H9 (cell line): ENCODE results near the gene UNK. TPM values are rescaled to one million over a fixed set of nuclear protein-coding genes. Genes with fewer than 3 reads are reported as not detected.

ENCODE experiments used
- DNase-seq: peaks from one replicate; pipeline ENCODE4 v3.0.0-alpha.2; 2017
- H2AFZ ChIP-seq: one replicate; pipeline ENCODE4 v1.6.1; 2013; ENCODE audit warnings: mild to moderate bottlenecking, low read length, control low read depth, moderate library complexity
- H2AK5ac ChIP-seq: 2 replicates; pipeline ENCODE4 v1.6.1; 2013; ENCODE audit warnings: low read length, control low read depth, mixed read lengths; ENCODE audit not compliant: insufficient read length
- H2BK120ac ChIP-seq: one replicate; pipeline ENCODE4 v1.6.1; 2013; ENCODE audit warnings: low read depth, mild to moderate bottlenecking, low read length, control low read depth, inconsistent platforms; ENCODE audit not compliant: poor library complexity, severe bottlenecking
- H2BK12ac ChIP-seq: 2 replicates; pipeline ENCODE4 v1.6.1; 2013; ENCODE audit warnings: low read length, control low read depth, mixed read lengths, low read depth; ENCODE audit not compliant: insufficient read length
- H2BK15ac ChIP-seq: 2 replicates; pipeline ENCODE4 v1.6.1; 2013; ENCODE audit warnings: low read depth, low read length, control low read depth
- H2BK20ac ChIP-seq: one replicate; pipeline ENCODE4 v1.6.1; 2013; ENCODE audit warnings: low read depth, mild to moderate bottlenecking, low read length, control low read depth, inconsistent platforms; ENCODE audit not compliant: poor library complexity, severe bottlenecking
- H2BK5ac ChIP-seq: 2 replicates; pipeline ENCODE4 v1.6.1; 2013; ENCODE audit warnings: low read length, control low read depth, mixed read lengths; ENCODE audit not compliant: insufficient read length
- H3K14ac ChIP-seq: 2 replicates; pipeline ENCODE4 v1.6.1; 2013; ENCODE audit warnings: low read length, control low read depth; ENCODE audit not compliant: insufficient read depth
- H3K18ac ChIP-seq: 2 replicates; pipeline ENCODE4 v1.6.1; 2013; ENCODE audit warnings: low read depth, mild to moderate bottlenecking, mixed read lengths, low read length, control low read depth; ENCODE audit not compliant: insufficient read length
- H3K23ac ChIP-seq: 2 replicates; pipeline ENCODE4 v1.6.1; 2013; ENCODE audit warnings: low read length, control low read depth, mixed read lengths, low read depth; ENCODE audit not compliant: insufficient read length
- H3K23me2 ChIP-seq: 2 replicates; pipeline ENCODE4 v1.6.1; 2013; ENCODE audit warnings: low read depth, mild to moderate bottlenecking, mixed read lengths, low read length, control low read depth; ENCODE audit not compliant: insufficient read length, poor library complexity, severe bottlenecking
- H3K27ac ChIP-seq: 2 replicates; pipeline ENCODE4 v1.5.1; 2013; ENCODE audit warnings: low read length, control low read depth, mixed read lengths, low read depth; ENCODE audit not compliant: insufficient read length
- H3K27me3 ChIP-seq: 2 replicates; pipeline ENCODE4 v1.6.1; 2013; ENCODE audit warnings: low read length, control low read depth, inconsistent platforms; ENCODE audit not compliant: insufficient read depth
- H3K4ac ChIP-seq: 2 replicates; pipeline ENCODE4 v1.6.1; 2013; ENCODE audit warnings: low read depth, mild to moderate bottlenecking, control low read depth, inconsistent platforms, low read length, moderate library complexity
- H3K4me1 ChIP-seq: 2 replicates; pipeline ENCODE4 v1.6.1; 2013; ENCODE audit warnings: low read length, control low read depth, inconsistent platforms; ENCODE audit not compliant: insufficient read depth
- H3K4me2 ChIP-seq: 2 replicates; pipeline ENCODE4 v1.6.1; 2013; ENCODE audit warnings: low read length, control low read depth, mixed read lengths; ENCODE audit not compliant: insufficient read length, insufficient read depth
- H3K56ac ChIP-seq: 2 replicates; pipeline ENCODE4 v1.6.1; 2013; ENCODE audit warnings: low read depth, mild to moderate bottlenecking, mixed read lengths, low read length, control low read depth; ENCODE audit not compliant: insufficient read length
- H3K79me1 ChIP-seq: 2 replicates; pipeline ENCODE4 v1.6.1; 2013; ENCODE audit warnings: low read depth, mild to moderate bottlenecking, moderate library complexity, low read length, control low read depth, inconsistent platforms; ENCODE audit not compliant: insufficient read depth, poor library complexity, severe bottlenecking
- H3K79me2 ChIP-seq: 2 replicates; pipeline ENCODE4 v1.6.1; 2013; ENCODE audit warnings: low read length, control low read depth, inconsistent platforms; ENCODE audit not compliant: insufficient read depth
- H3K9ac ChIP-seq: 2 replicates; pipeline ENCODE4 v1.6.1; 2013; ENCODE audit warnings: low read length, control low read depth, mixed read lengths; ENCODE audit not compliant: insufficient read length; ENCODE audit errors: extremely low read depth
- H3K9me3 ChIP-seq: one replicate; pipeline ENCODE4 v1.6.1; 2013; ENCODE audit warnings: low read depth, low read length, inconsistent platforms; ENCODE audit not compliant: control insufficient read depth
- H3T11ph ChIP-seq: one replicate; pipeline ENCODE4 v1.6.1; 2013; ENCODE audit warnings: mild to moderate bottlenecking, low read length, control low read depth, inconsistent platforms
- H4K20me1 ChIP-seq: one replicate; pipeline ENCODE4 v1.6.1; 2013; ENCODE audit not compliant: control insufficient read depth, insufficient read length, insufficient read depth
- H4K5ac ChIP-seq: 2 replicates; pipeline ENCODE4 v1.6.1; 2013; ENCODE audit warnings: low read depth, mild to moderate bottlenecking, mixed read lengths, low read length, control low read depth; ENCODE audit not compliant: insufficient read length
- H4K8ac ChIP-seq: replicated peaks from 2 replicates; pipeline ENCODE4 v1.6.1; 2013; ENCODE audit warnings: low read length, control low read depth, mixed read lengths, low read depth; ENCODE audit not compliant: insufficient read length
- H4K91ac ChIP-seq: 2 replicates; pipeline ENCODE4 v1.6.1; 2013; ENCODE audit warnings: low read depth, mild to moderate bottlenecking, moderate library complexity, mixed read lengths, low read length, control low read depth; ENCODE audit not compliant: insufficient read length
- H3K27ac Mint-ChIP-seq, 3 experiments: 2 replicates in 2 of 3; 3 replicates in 1 of 3; pipeline ENCODE4 v1.8.0; 2020 to 2021; ENCODE audit warnings: mixed read lengths in 3 of 3, mild to moderate bottlenecking in 1 of 3, moderate library complexity in 1 of 3
- H3K27me3 Mint-ChIP-seq: 2 replicates; pipeline ENCODE4 v1.8.0; 2021; ENCODE audit warnings: low read depth, mild to moderate bottlenecking, moderate library complexity, mixed read lengths
- H3K36me3 Mint-ChIP-seq, 3 experiments: 2 replicates in 2 of 3; 3 replicates in 1 of 3; pipeline ENCODE4 v1.8.0; 2020 to 2021; ENCODE audit warnings: low read depth in 3 of 3, mixed read lengths in 3 of 3; ENCODE audit not compliant: insufficient read depth in 1 of 3
- H3K4me1 Mint-ChIP-seq, 2 experiments: 2 replicates each; pipeline ENCODE4 v1.8.0; 2020; ENCODE audit warnings: mixed read lengths in 2 of 2
- H3K4me3 Mint-ChIP-seq, 2 experiments: 2 replicates in 1 of 2; 3 replicates in 1 of 2; pipeline ENCODE4 v1.8.0; 2020 to 2021; ENCODE audit warnings: mild to moderate bottlenecking in 2 of 2, mixed read lengths in 2 of 2, moderate library complexity in 1 of 2
- H3K9me3 Mint-ChIP-seq, 2 experiments: 2 replicates in 1 of 2; 3 replicates in 1 of 2; pipeline ENCODE4 v1.8.0; 2020; ENCODE audit warnings: mild to moderate bottlenecking in 2 of 2, mixed read lengths in 2 of 2, moderate library complexity in 1 of 2
- CTCF ChIP-seq: fragments of 200-600 bp; sonication (generic); conservative IDR thresholded peaks from 3 replicates; pipeline ENCODE4 v1.8.0; 2021; ENCODE audit warnings: antibody characterized with exemption, mild to moderate bottlenecking
- WGBS: extraction: QIAGEN DNeasy Blood & Tissue Kit; methylation state at CpG from one replicate; pipeline ENCODE4 v1.1.7; 2013; ENCODE audit warnings: missing lambda C conversion rate, low lambda C conversion rate, mixed read lengths; ENCODE audit not compliant: insufficient read length; ENCODE audit errors: extremely low coverage; 5-methylcytosine and 5-hydroxymethylcytosine counted together
- total RNA-seq: library from RNA; stranded (reverse); gene quantifications from 2 replicates; pipeline ENCODE4 v1.2.1, GENCODE V29; 2021

The UNK gene
- total RNA-seq, 1 experiment from 2014 or later: 36.4 TPM

GRCh38 chr17:75743625-75744206 lies 40.9 kb upstream of the UNK start:
- H3K4me2 ChIP-seq: no peak overlapping the region
- no peak overlapping the region for H3K23ac ChIP-seq
- H3K9ac ChIP-seq: no peak overlapping the region
- no peaks in the 10 kb centered on the region for H3K4me1 ChIP-seq
- H3K4me1 Mint-ChIP-seq: no peaks in the 10 kb centered on the region
- no peaks in the 10 kb centered on the region for H3K79me1 ChIP-seq
- H4K5ac ChIP-seq: no peak overlapping the region
- no peak for TF ChIP-seq CTCF
- H2BK20ac ChIP-seq: no peak overlapping the region
- no peak overlapping the region for H3K56ac ChIP-seq
- no peak overlapping the region for H2BK5ac ChIP-seq
- no peak overlapping the region for H3K4ac ChIP-seq
- H3K9me3 ChIP-seq: no peaks in the 10 kb centered on the region
- H2BK120ac ChIP-seq: no peak overlapping the region
- H3T11ph ChIP-seq: no peak overlapping the region
- H3K18ac ChIP-seq: no peak overlapping the region
- DNase-seq: no peak
- no peak overlapping the region for H3K27ac ChIP-seq
- H3K14ac ChIP-seq: no peak overlapping the region
- no peak overlapping the region; a peak in 1 of 7 replicates for H3K27ac Mint-ChIP-seq
- no peak overlapping the region for H2BK15ac ChIP-seq
- no peaks in the 10 kb centered on the region for H3K27me3 Mint-ChIP-seq
- no peak overlapping the region for H4K91ac ChIP-seq
- no peaks in the 10 kb centered on the region for H3K36me3 Mint-ChIP-seq
- no peaks in the 10 kb centered on the region for H3K27me3 ChIP-seq
- no peak overlapping the region for H3K4me3 Mint-ChIP-seq
- H4K8ac ChIP-seq: no peak overlapping the region
- H2AFZ ChIP-seq: no peak overlapping the region
- H2AK5ac ChIP-seq: no peak overlapping the region
- WGBS: no CpG with 5 or more reads among the region's 25 CpGs
- no peaks in the 10 kb centered on the region for H4K20me1 ChIP-seq
- H3K79me2 ChIP-seq: no peaks in the 10 kb centered on the region
- H3K23me2 ChIP-seq: no peaks in the 10 kb centered on the region
- no peak overlapping the region for H2BK12ac ChIP-seq
- no peaks in the 10 kb centered on the region for H3K9me3 Mint-ChIP-seq
